Stimulated activated CD8-positive, alpha-beta memory T cell treated with anti-CD3 and anti-CD28 coated beads, Interleukin-7, amount 100 ng/mL, for 1 hour (primary cell): ENCODE data around the gene SLC35F4.
"Not testable (repeated sequence)": the region's sequence is repeated elsewhere in the genome, so short reads cannot be mapped to it uniquely, and the experiment has no call there.

Experiments used
- DNase-seq, 2 donors: peaks; one replicate each; pipeline ENCODE4 v3.0.0-alpha.2; 2020; ENCODE audit warnings: low read depth in 2 of 2

Gene SLC35F4

DNA sequence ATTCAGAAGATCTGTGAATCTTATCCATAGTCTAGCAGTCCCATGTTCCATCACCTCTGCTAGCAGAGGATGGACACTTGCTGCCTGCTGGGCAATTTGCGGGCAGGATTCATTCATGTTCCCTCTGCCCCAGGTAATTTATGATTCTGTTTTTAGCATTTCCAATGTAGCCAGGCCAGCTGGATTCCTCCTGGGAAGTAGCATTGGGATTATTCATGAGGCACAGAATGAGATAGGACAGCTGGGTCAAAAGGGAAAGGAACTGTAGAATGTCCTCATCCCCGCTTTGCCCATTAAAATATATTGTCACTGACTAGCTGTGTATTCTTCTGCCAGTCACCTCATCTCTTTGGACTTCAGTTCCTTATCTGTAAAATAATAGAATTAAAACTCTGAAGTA, 68.7 kb downstream of the SLC35F4 start:
- DNase-seq, result no peak

- no peak for DNase-seq
These were observed 69.3 kb downstream of the SLC35F4 start for GRCh38 chr14:57796556-57796955.

- no peak for DNase-seq
These were observed 80.8 kb downstream of the SLC35F4 start for GRCh38 chr14:57785058-57785457.

DNA sequence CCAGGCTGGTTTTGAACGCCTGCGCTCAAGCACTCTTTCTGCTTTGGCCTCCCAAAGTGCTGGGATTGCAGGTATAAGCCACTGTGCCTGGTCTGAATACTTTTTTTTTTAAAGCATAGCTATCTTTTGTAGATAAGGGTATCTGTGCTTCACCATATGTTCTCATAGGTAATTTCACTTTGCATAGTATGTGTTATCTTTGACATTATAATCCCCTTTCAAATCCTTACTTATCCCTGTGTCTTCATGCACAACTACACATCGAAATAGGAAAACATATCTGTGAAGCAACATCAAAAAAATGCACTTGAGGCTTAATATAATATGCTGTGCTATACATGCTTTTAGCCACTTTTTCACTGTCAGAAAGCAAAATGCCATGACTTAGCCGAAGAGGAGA, 94.1 kb downstream of the SLC35F4 start:
- DNase-seq, result no peak

DNA sequence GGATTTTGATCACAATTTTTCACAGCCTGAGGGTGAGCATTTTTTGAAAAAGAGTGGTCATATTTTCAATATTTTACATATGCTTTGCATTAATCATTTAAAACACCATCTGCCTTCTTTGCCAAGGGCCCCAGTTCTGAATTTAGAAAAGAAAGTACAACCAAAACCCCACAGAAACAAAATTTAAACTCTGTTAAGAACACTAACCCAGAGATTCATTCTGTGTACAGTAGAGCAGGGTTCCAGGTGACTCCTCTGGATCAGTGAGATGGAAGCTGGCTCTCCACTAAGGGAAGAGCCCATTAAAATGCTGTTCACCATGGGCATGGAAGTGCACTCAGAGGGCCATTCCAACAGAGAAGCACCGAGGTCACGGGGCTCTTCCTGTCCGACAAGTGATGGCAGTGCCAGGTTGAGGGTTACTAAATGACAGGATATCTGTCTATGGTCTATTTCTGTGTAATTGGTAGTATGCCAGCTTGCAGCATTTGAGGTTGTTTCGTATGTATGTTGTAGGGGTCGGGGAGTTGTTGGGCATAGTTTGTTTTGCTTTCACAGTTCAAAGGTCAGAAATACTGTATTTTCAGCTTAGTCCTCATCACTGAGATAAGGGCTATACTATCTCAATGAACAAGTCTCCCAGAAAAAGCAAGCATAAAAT, 95.9 kb downstream of the SLC35F4 start:
- no peak for DNase-seq

DNA sequence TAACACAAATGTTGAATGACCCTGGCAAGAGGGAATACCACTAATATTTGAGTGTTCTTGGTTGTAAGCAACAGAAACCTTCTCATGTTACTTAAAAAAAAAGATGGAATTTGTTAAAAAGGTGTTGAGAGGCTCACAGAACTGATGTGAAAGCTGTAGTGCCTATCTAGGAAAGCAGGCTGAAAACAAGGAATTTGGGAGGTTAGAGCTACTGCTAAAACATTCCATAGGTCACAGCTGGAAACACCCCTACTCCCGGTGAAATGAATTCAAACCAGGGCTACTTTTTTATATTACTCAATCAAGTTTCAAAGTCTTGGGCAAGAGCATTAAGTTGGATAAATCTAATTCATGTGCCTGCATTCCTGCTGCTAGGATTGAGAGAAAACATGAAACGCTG, 104.1 kb downstream of the SLC35F4 start:
- DNase-seq, result no peak

DNA sequence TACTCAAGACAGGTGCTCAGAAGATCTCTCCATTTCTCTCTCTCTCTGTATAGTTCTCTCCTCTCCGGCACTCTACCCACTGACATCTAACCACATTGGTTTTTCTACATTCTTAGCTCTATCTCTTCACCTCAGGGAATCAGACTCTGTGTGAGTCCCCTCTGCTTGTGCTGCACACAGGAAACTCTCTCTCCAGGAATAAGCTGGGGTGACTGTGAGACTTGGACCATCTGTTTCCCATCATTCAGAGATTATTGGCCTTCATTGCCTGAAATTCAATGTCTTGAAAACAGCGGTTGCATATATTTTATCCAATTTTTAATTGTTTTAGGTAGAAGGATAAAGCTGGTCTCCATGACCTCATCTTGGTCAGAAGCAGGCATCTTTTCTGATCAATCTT, 105.0 kb downstream of the SLC35F4 start:
- DNase-seq, result no peak

GRCh38 chr14:57755018-57755521, 110.8 kb downstream of the SLC35F4 start:
- DNase-seq, result no peak

GRCh38 chr14:57754527-57754926, 111.4 kb downstream of the SLC35F4 start:
- no peak for DNase-seq

- DNase-seq, result no peak
These were observed 112.1 kb downstream of the SLC35F4 start for GRCh38 chr14:57753821-57754220.

GRCh38 chr14:57752142-57752695, 113.7 kb downstream of the SLC35F4 start:
- not testable (repeated sequence) for DNase-seq

DNA sequence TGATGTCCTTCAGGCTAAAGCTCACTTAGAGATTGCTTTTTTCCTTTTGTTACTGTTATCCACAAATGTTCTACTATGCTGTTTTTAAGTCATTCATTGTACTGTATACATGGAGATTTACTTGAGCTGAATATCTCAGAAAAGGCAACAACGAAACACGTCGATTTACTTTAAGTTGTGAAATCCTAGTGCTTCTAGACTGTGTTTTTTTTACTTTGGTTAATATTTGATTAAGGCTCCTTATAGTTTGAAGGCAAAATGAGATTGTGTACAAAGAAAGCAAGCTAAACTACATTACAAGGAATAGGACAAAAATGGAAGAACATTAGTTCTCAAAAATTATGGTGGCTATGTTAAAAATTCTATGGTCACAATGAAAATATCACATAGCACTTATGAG, 114.5 kb downstream of the SLC35F4 start:
- DNase-seq, result no peak

GRCh38 chr14:57749267-57749666, 116.6 kb downstream of the SLC35F4 start:
- no peak for DNase-seq

DNA sequence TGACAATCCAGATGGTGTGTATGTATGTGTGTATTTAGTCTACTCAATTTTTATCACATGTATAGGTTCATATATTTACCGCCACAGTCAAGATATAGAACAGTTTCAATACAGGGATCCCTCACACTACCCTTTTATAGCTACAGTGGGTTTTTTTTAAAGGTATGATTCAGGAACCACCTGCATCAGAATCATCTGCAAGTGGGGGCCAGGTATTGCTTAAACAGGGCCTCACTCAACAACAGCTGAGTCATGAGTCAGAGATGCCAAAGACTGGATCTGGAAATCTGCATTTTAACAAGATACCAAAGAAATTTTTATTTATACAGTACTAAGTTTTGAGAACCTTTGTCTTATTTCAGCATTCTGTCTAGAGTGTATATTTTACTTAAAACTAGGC, 117.6 kb downstream of the SLC35F4 start:
- DNase-seq, result no peak

DNA sequence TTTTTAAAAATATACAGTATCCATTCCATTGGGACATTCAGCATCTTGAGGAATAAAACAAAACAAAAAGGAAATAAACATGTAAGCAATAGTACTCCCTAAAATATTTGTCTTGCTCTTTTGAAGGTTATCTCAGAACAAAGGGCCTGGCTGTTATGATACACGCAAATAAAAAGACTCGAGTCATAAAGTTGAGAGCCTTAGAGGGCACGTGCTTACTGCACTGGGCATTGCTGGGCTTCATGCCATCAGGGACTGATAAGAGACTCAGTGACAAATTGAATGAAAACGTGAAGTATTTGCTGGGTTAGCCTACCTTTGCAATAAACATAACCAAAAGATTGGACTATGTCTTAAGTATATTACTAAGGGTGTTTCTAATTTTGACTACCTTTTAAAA, 118.9 kb downstream of the SLC35F4 start:
- no peak for DNase-seq

- DNase-seq, result no peak
These were observed 119.3 kb downstream of the SLC35F4 start for GRCh38 chr14:57746563-57746962.

GRCh38 chr14:57739516-57739915, 126.4 kb downstream of the SLC35F4 start:
- no peak for DNase-seq

- no peak for DNase-seq
These were observed 128.3 kb downstream of the SLC35F4 start for GRCh38 chr14:57737598-57737997.

DNA sequence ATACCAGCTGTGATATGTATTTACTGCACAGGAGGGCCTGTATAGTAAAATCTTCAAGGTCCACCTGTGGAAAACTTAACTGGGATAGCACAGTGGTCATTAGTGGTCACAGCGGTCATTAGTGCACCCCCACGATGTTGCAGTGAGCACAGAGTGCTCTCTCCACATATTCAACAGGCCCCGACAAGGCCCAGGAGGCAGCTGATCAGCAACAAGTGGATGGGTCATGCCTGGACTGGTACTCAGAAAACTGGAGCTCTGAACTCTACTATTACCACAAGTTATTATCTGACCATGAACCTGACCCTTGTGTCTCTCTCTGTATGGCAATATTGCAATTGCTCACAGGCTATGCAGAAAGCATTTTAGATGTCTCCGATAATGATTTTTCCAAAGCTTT, 129.5 kb downstream of the SLC35F4 start:
- no peak for DNase-seq

DNA sequence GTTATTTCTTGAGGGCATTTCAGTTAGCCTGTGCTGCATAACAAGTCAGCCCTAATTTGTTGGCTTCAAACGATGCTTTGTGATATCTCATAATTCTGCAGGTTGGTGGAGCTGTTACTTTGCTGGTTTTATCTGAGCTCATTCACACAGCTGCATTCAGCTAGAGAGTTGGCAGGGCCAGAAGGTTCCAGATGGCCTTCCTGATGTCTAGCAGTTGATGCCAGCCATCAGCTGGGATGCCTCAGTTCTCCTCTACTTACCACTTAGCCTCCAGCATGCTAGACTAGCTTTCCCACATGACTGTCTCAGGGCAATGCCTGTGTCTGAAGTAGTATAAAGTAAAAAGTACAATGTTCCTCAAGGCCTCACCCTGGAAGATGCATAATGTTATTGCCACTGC, 130.6 kb downstream of the SLC35F4 start:
- DNase-seq, result no peak

DNA sequence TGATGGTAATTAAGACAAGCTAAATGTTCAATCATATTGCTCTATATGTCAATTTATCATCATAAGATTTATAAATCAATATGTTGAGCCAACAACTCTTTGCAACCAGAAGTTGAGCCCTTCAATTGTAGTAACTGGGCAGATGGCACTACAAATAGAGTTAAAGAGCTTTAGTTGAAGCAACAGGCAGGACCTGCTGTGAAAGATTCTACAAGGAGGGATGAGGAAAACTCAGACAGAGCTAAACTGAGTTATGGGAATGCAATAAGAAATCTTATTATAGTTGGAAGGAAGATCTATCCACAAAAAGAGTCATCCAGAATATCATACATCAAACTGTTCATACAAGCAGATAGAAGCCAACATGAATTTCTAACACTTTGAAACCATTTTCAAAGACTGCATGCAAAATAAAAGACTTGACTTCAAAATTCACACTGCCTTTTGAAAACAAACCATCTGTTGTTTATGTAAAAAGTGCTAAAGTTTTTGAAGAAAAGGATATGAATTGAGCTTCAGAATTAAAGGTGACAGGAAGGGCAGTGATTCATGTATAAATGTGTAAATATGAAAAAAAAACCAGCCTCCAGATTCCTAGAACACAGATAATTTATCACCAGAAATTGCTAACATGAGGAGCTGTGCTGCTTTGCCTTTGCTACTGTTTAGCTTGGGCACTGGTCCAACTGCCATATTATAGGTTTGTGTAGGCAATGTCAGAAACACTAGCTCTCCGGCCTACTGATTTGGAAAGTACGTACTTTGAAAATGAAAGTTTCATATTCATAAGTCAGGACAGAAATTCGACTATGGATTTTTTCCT, 133.2 kb downstream of the SLC35F4 start:
- no peak for DNase-seq

DNA sequence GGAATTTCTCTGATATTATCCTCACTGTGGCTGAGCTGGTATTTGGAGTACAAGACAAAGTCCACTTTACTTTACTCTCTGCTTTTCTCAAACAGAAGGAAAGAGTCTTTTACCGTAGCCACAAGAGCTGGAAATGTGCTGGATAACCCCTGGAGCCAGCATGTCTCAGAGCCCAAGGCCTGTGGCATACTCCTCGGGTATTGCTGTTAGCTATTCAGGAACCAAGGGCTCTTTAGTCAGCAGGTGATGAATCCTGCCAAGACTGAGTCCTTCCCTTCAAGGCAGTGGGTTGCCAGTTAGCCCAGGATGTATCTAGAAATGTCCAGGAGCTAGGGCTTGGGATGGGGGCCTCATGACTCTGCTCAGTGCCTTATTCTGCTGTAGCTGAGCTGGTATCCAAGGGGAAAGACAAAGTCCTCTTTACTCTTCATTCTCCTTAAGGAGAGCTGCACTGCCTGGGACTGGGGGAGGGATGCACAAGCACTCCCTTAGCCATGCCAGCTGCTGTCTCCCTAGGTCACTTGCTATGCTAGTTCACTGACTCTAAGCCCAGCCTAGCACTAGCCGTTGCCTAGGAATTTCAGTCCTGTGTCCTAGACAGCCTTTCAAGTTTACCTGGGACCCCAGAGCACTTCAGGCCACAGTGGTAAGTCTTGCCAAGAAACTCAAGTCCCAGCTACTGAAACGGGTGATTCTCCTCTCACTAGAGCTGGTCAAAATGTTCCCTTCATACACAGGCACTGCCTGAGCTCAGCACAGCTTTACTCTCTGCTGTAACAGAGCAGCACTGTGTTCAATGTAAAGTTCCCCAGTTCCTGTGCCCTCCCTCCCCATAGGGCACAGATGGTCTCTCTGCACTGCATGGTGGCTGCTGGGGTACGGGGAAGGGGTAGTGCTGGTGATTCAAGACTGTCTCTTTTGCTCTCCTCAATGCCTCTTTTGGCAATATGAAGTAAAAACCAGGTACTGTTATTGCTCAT, 136.4 kb downstream of the SLC35F4 start:
- no peak for DNase-seq
